Fibroblast of skin of back (primary cell): Measurements from ENCODE around the gene ACAD9.

Experiments
- DNase-seq: peaks from one replicate; pipeline ENCODE4 v3.0.0-alpha.2; 2013

The ACAD9 gene

DNA sequence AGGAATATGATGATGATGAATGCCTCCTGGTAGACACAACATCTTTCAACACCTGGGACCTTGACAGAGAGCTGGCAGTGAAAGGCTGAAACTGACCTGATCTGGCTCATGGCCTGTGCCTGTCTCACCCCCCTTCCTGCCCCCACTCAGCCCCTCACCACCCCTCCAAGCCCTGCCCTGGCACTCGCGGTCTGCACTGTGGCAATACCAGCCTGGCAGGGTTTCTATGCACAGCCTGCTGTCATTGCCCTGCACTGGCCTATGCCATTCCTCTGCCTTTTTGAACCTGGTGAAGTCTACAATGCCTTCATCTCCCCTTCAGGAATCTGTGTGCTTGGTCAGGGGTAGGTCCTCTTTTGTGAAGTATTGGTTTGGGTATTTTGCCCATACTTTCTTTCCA lies 56.5 kb downstream of the ACAD9 start:
- no peak for DNase-seq

DNA sequence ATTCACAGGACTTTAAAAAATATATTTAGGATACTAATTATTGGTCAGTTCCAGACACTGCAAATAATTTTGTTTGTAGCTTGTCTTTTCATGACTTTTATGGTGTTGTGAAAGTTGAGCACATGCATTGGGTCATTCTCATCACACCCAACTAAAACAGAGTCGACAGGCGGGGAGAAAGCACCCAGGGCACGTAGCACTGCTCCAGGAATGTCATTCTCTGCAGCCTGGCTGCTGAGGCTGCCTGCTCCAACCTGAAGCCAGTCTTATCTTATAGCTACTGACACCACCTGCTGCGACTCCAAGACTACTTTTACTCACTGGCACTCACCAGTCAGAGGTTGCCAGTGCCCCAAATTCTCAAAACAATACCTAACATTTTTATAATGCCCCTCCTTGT lies 56.9 kb downstream of the ACAD9 start:
- DNase-seq, result no peak

DNA sequence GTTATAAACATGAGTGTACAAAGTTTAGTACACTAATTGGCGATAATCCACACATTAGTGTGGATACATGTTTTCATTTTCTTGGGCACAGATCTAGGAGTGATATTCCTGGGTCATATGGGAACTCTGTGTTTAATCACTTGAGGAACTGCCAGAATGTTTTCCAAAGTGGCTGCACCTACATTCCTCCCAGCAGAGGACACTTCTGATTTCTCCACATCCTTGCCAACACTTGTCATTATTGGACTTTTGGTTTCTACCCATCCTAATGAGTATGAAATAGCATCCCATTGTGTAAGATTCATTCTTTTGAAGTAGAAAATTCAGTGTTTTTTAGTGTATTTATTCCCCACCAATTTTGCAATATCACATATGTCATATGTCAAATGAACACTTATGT lies 60.8 kb downstream of the ACAD9 start:
- no peak for DNase-seq

DNA sequence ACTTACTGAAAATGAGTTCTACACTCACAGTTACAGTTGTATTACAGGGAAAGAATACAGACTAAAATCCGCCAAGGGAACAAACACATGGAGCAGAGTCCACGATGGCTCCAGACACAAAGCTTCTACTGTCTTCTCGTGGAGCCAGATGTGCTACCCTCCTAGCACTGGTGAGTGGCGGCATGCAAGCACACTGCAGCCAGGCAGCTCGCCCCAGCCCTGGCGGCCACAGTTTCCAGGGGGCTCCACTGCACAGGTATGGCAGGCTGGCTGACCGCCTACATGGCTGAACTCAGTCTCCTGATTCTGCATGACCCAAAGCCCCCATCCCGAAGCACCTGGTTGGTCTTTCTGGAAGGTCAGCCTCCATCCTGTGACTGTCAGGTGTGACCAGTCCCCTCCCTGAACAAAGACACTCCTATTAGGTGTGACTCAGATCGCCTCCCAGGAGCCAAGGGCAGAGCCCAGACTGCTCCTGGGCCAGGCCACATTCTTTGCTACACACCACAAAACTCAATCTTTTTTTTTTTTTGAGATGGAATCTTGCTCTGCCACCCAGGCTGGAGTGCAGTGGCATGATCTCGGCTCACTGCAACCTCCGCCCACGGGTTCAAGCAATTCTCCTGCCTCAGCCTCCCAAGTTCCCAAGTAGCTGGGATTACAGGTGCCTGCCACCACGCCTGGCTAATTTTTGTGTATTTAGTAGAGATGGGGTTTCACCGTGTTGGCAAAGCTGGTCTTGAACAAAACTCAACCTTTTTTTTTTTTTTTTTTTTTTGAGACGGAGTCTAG lies 62.9 kb downstream of the ACAD9 start:
- DNase-seq, result no peak

DNA sequence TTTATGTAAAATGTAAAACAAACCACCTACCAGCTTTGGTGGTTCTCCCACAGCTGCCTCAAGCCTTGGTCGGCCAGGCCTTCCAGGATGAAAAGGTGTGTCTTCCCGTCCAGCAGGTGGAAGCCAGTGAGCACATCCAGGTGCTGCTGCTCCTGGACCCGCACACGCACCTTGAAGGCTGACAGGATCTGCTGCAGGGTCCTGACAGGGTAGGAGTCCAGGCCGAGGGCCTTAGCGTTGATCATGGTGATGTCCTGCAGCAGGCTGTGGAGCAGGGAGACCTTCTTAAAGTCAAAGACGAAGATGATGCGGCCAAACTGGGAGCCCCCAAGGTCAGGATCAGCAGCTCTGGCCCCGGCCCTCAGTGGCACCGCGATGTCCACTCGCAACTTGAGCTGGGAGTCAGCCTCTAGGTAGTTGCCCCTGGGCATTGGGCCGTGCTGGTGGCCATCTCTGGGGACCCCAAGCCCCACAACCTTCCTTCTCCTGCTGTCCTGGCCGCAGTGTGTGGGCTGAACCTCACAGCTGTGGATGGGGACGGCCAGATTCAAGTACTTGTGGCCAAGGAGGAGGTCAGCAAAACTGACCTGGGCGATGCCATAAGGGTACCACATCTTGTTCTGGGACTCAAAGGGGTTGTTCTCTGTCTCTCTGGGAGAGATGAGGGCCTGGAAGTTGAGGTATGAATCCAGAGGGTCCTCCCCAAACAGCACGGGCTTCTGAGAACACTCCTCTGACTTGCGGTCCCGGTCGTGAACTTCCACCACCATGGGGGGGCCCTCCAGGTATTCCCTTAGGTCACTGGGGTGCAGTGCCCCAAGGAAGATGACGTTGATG lies 65.8 kb downstream of the ACAD9 start:
- DNase-seq, result no peak

DNA sequence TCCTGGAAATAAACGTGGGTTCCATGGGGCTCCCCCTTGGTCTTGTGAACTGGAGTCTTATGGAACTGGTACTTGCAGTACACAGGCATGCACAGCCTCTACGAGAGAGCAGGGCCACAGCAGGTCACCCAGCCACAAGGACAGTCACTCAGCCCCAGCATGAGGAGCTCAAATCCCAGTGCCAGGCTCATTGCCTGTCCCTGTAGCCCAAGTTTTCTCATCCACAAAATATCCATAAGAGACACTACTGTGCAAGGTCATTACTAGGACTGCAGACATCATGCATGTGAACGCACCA lies 66.4 kb downstream of the ACAD9 start:
- DNase-seq, result no peak

DNA sequence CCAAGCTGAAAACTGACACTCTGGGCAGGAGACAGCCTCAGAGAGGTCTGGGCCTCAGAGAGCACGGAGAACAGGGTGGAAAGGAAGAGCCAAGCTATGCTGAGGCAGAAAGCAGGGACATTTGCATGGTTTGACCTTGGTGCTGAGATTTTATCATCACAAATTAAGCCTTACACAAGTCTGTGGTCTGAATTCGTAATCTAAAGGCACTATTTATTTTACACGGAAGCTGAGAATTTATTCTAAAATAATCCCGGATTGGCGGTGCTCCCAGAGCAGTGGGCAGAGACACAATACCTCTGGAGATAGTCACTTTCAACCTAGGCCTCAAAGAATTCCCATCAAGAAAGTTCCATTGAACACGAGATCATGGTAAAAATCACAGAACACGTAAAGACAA lies 67.0 kb downstream of the ACAD9 start:
- DNase-seq, result no peak

DNA sequence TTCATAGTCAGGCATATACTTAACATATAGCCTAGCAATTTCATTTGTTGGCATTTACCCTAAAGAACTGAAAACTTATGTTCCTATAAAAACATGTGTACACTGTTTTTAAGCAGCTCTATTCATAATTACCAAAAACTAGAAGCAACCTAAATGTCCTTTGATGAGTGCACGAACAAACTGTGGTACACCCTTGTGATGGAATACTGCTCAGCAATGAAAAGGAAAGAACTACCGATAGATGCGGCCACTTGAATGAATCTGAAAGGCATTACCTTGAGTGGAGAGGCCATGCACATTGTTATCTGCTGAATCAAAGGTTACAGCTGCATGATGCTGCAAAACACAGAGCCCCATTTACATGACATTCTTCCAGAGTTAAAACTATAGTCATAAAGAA lies 69.7 kb downstream of the ACAD9 start:
- no peak for DNase-seq

DNA sequence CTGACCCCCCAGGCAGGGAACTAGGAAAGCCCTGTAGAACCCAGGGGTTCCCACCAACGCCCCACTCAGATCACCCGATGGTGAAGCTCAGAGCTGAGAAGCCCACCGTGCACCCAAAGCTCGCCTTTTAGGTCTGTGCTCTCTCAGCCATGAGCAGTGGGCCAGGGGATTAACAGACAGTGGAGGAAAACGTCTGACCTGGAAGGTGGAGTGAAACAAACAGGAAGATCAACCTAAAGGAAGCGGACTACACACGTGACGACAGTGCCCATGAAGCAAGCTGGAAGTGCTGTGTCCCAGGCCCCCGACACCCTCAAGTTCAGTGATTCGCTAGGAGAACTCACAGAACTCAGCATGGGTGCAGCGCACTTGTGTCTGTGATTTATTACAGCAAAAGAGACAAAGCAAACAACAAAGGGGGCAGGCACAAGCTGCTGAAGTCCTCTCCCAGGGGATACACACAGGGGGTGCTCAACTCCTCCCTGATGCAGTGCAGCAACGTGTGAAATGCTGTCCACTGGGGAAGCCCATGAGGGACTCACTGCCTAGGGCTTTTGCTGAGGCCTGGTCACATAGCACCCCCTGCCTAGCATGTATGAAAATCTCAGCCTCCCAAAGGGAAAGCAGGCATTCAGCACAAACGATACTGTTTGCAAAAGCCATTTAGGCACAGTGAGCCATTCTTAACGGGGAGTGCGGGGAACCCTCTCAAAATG lies 71.0 kb downstream of the ACAD9 start:
- peak; percentile 6 for DNase-seq

DNA sequence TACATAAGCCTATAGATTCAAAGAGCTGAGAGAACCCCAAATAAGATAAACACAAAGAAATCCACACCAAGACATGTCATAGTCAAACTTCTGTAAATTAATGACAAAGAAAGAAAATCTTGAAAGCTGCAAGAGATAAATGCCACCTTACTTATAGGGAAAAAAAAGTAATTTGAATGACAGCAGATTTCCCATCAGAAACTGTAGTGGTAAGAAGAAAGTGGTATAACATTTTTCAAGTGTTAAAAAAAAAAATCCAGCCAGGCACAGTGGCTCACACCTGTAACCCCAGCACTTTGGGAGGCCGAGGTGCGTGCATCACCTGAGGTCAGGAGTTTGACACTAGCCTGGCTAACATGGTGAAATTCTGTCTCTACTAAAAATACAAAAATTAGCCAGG lies 77.0 kb downstream of the ACAD9 start:
- no peak for DNase-seq
